ENCODE results near the gene NPM3.
"Not testable (repeated sequence)": the region's sequence is repeated elsewhere in the genome, so short reads cannot be mapped to it uniquely, and the experiment has no call there.

The NPM3 gene

DNA sequence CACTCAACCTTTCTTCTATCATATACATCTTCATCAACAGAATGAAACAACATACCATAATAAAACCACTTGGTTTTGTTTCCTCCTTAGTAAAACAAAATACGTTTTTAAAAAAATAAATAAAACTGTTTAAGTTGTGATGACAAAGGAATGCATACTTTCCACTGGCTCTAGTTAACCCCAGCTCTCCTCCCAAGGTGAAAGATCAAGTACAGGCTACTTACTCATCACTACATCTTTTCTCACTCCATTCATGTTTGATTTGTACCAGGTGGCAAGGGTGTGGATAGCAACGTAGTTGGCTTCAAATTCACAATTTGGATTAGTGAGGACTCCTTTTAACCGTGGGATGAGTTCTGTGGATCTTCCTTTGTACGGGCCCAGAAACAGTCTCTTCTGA, 20.3 kb upstream of the NPM3 start:
- no peak for DNase-seq

GRCh38 chr10:101797403-101798059, 14.3 kb upstream of the NPM3 start:
- peak; percentile 4 for DNase-seq

GRCh38 chr10:101793526-101793925, 10.3 kb upstream of the NPM3 start:
- DNase-seq: no peak

GRCh38 chr10:101789686-101790085, 6.4 kb upstream of the NPM3 start:
- DNase-seq: no peak

DNA sequence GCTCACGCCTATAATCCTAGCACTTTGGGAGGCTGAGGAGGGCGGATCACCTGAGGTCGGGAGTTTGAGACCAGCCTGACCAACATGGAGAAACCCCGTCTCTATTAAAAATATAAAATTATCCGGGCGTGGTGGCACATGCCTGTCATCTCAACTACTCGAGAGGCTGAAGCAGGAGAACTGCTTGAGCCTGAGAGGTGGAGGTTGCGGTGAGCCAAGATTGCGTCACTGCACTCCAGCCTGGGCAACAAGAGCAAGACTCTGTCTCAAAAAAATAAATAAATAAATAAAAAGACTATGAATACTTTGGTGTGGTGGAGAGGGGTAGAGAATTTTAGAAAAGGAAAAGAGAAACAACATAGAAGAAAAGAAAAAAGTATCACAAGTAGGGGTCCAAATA, 6.0 kb upstream of the NPM3 start:
- DNase-seq: not testable (repeated sequence)

DNA sequence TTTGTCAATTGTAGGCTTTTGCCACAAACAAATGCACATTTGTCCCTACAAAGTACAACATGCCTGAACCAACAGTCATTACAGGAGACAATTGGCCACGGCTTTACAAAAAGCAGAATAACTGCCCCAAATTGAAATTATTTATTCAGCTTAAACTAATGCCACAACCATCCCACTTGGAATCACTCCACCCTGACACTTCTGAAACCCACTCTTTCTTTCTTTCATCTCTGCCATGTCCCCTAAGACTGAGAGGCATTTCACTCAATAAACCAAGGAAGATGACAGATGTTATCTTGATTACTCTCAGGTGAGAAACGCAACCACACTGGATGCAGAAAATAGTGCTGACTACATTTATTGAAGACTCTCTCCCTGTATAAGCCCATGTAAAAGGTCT, 2.6 kb upstream of the NPM3 start:
- DNase-seq: no peak

- DNase-seq: no peak
These were observed 1.3 kb upstream of the NPM3 start for GRCh38 chr10:101784558-101784957.

DNA sequence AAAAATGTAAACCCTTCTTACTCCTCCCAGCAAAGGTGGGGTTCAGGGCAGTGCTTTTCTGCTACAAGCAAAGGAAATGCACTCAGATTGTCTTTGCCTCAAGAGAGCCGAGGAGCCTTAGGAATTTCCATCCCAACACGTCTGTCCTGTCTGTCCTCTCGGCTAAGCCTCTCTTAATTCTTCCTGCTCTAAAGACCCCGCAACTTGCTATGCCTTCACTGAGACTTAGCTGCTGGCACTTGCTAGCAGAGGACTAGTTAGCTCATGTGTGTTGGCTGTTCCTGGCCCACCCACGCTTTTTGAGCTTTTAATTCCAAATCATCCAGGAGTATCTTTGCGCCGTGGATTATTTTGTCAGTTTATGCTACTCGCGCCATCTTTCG, 481 bp upstream of the NPM3 start:
- peak; percentile 24 for DNase-seq

GRCh38 chr10:101781984-101782810, 1.0 kb downstream of the NPM3 start:
- DNase-seq: no peak

GRCh38 chr10:101781655-101781983, 1.6 kb downstream of the NPM3 start:
- no peak for DNase-seq

DNA sequence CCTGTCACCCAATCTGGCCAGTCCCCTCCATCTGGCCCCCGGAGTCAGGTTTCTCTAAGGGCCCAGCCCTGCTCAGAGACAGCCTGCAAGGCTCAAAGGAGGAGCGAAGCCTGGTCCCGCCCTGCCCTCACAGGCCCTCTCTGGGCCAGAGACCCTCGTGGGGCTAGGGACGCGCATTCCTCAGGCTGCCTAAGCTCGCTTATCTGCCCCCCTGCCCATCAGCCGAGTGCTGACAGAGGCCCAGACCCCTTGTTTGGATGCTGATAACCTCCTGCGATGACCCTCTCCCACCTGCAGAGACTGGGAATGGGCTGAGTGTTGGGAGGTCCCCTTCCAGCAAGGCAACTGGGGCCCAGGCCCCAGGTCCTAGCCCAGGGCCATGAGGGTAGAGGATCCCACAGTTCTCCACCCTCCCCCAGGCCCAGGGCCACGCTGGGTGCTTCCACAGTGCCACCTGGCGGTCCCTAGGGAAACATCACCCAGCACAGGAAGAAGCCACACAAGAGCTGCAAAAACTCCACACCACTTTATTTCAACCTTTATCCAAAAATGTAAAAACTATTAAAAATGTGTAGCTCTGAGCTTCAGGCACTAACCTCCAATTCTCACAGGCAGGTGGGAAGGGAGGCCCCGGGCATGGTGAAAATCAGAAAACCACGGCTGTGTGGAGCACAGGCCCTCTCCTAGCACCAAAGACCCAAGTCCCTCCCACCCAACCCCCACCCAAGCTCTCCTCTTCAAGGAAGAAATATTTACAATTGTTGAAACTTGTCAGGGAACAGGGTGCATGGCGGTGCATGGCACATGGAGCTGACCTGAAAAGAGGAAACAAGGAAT, 2.2 kb downstream of the NPM3 start:
- DNase-seq: peak; percentile 61

DNA sequence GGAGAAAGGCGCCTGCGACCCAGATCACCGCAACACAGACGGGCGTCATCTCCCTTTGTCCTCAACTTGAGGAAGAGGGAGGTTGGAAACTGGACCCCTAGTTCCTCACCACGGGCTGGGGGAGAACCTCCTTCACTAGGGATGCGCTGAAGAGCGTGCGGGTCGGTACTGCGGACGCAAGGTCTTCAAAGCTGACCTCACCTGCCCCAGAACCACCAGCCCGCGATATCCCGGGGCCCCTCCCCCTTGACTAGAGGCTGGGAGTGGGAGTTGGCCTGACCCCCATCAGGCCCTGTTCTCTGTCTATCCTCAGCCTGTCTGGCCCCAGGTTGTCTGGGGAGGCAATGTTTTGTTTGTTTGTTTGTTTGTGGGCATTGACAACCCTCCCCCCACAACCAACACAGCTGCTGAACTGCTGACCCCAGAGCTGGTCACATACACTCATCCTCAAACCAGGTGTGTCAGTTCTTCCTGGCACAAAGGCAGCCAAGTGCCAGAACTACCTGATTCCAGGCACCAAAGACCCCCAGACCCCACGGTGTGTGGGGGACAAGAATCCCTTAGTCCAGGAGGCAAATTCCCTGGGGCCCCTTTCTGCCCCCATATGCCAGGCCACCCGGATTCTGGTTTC, 2.9 kb downstream of the NPM3 start:
- DNase-seq: peak; percentile 33

DNA sequence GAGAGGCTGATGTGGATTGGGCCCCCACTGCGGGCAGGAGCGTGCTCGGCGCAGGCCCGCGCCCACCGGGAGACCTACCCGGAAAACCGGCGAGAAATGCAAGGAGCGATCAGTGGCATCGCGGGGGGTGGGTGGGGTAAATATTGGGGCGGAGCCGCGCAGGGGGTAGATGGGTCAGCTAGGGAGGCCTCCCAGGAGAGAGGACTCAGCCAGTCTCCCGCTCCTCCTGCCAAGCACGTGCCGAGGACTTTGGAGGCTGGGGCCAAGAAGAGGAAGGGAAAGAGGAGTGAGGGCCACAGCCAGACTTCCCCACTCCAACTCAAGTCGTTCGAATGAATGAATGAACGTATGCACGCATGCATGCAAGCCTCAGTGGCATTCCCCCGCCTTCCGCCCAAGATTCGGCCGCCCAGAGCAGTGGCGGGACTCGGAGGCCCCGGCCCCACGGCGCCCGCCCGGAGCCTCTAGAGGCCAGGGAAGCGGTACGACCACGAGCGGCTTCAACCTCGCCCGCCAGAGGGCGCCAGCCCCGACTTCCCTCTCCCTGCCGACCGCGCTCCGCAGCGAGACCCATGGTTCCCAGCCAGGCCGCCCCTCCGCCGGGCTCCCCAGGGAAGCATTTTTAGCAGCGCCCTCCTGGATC, 3.6 kb downstream of the NPM3 start:
- DNase-seq: peak; percentile 76

DNA sequence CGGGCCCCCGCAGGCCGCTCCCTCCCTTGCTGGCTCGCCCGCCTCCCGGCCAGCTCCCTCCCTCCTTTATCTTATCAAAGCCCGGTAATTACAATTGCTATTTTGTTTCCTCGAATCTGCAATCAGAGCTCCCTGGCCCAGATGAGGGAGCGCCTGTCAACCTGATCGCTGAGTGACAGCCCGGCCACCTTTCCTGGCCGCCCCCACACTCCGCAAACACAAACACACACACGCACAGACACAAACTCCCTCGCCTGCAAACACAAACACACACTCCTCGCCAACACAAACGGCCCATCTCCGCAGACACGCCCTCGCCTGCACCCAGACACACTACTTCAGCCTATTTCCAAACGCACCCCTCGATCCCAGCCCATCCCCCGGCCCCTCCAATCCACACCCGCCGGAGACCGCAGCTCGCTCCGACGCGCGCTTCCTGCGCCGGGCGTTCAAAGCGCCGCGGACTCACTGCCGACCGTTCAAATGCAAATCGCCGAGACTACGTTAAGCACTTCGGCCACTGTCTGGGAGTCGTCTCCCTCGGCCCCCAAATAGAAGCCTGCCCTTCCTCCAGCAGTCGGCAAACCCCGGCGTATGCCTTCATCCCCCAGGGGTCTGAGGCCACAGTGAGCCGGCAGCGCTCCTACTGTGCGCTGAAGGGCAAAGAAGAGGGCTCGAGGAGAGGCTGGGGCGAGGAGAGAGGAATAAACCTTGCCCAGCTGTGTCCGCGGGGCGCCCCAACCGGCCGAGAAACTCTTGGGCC, 4.3 kb downstream of the NPM3 start:
- DNase-seq: peak; percentile 65

DNA sequence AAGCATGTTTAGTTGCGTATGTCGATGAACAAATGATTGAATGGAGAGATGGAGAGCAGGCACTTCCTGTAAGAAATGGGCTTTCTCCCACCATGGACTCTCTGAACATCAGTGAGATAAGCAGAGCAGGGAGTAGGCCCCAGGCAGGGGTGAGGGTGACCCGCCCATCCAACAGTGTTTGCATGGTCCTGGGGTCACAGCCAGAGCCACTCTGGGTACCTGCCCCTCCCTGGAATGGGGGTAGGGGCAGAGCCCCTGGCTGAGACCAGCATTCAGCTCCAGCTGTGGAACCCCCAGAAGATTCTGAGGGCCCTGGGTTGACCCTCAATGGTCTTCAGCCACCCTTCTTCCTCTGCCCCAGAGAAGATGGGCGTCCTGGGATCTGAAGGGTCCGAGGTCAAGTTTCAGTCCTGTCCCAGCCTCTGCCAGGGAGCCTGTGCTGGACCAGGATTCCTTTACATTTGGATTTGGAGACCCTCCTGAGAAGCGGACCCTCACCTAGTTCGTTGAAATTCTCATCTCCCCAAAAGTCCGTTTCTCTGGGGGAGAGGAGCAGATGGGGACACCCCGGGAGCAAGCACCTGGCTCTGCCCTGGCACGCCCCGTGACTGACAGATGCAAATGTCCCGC, 5.0 kb downstream of the NPM3 start:
- no peak for DNase-seq

DNA sequence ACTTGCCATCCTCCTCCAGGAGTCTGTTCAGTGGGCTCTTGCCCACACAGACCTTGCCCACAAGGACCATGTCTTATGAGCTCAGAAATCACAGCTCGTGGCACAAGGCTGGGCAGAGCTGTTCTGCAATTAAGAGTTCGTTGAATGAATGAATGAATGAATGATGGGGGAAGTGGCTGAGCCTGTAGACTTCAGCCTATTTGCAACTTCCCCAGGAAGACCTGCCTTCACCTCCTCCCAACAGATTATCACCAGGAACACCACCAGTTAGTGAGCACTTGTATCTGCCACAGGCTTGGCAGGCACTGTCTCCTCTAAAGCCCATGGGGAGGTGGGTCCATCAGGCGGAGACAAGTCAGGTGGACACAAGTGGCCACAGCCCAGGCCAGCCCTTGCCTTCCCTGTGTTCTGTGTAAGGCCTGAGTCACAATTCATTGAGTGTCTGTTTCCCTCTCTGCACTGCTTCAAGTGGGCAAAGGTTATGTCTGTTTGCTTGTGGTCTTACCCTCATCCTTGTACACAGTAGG, 5.6 kb downstream of the NPM3 start:
- no peak for DNase-seq

- DNase-seq: no peak
These were observed 7.0 kb downstream of the NPM3 start for GRCh38 chr10:101776161-101776817.

- DNase-seq: peak; percentile 18
These were observed 7.7 kb downstream of the NPM3 start, which contains the start of gene FGF8 for GRCh38 chr10:101775273-101776160. TSS of gene FGF8 (minus strand) at chr10:101776114. CDS start at chr10:101775900, 214 bp downstream.

DNA sequence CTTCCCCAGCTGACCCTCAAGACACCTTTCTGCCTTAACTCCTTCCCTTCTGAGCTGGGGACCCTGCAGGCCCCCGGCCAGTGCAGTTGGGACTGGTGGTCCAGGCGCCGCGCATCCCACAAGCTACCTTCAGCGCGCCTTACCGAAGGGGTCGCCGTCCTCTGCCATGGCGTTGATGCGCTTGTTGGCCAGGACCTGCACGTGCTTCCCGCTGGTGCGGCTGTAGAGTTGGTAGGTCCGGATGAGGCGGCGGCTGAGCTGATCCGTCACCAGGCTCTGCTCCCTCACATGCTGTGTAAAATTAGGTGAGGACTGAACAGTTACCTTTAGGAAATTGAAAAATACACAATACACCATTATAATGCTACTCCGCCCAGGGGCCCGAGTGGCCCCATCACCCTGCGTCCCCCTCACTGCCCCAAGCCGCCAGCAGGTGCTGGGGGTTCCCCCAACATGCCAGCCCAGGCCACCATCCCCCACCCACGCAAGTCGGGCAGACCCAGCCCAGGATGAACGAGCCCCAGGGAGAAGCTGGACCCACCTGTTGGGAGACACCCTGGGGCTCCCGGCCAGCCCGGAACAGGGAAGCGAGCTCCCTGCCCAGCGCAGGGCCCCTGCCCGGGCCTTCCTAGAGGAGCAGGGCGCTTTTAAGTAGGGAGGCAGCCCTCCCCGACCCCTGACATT, 8.5 kb downstream of the NPM3 start:
- DNase-seq: peak; percentile 7
